Measurements from ENCODE around the gene DGKQ.

The DGKQ gene

GRCh38 chr4:970046-970745, 3.2 kb downstream of the DGKQ start:
- Histone ChIP-seq H2AFZ (ENCODE audit: low read depth, low read length) (no peak overlapping the region), H3K4me1 (ENCODE audit: low read length) (peaks cover 5% of the 10 kb centered on the region; the same call in 1 of the 2 replicates), H3K9ac (ENCODE audit: low read length) (no peak overlapping the region), H3K27me3 (ENCODE audit: low read depth, low read length) (no peaks in the 10 kb centered on the region), H3K27ac (ENCODE audit: low read length) (no peak overlapping the region), H3K4me2 (ENCODE audit: low read length) (no peak overlapping the region), H3K36me3 (replicated peaks; ENCODE audit: low read depth, low read length) (no peaks in the 10 kb centered on the region), H3K4me3 (ENCODE audit: low read length) (no peak overlapping the region), H4K20me1 (ENCODE audit: insufficient read depth, low read length) (no peaks in the 10 kb centered on the region), H3K9me3 (ENCODE audit: insufficient read depth, low read length) (no peaks in the 10 kb centered on the region), H3K79me2 (ENCODE audit: low read length) (no peaks in the 10 kb centered on the region)
- TF ChIP-seq, protein P1, sequence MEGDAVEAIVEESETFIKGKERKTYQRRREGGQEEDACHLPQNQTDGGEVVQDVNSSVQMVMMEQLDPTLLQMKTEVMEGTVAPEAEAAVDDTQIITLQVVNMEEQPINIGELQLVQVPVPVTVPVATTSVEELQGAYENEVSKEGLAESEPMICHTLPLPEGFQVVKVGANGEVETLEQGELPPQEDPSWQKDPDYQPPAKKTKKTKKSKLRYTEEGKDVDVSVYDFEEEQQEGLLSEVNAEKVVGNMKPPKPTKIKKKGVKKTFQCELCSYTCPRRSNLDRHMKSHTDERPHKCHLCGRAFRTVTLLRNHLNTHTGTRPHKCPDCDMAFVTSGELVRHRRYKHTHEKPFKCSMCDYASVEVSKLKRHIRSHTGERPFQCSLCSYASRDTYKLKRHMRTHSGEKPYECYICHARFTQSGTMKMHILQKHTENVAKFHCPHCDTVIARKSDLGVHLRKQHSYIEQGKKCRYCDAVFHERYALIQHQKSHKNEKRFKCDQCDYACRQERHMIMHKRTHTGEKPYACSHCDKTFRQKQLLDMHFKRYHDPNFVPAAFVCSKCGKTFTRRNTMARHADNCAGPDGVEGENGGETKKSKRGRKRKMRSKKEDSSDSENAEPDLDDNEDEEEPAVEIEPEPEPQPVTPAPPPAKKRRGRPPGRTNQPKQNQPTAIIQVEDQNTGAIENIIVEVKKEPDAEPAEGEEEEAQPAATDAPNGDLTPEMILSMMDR (IDR thresholded peaks at IDR 0.05; ENCODE audit: low read depth, low read length) = no peak
- no peak for TF ChIP-seq EZH2phosphoT487 (IDR thresholded peaks at IDR 0.05; ENCODE audit: low read depth)

DNA sequence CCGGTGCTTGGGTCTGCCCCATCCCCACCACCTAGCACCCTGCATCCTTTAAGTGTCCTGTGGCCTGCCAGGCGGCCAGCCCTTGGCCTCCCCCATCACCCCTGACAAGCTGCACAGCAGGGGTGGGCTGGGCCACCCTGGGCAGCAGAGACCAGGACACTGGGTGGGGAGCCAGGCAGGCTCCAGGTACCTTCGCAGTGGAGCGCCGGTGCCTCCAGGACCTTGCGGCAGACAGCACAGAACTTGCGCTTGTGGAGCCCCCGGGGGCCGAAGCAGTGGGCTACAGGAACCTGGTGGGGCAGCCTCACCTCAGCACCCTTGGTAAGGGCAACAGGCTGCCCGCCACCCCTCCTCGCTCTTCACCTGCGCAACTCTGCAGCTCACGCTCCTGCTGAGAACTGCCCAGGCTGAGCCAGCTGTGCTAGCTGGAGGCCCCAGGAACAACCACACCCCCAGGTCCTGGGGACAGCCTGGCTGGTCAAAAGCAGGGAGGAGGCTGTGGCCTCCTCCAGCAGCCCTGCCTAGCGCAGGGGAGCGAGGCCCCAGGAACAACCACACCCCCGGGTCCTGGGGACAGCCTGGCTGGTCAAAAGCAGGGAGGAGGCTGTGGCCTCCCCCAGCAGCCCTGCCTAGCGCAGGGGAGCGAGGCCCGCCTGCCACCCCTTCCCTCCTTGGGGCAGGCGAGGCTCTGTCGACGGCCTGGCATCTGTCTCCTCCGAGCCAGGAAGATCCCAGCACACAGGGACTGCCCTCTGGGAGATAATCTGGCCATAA, 4.6 kb downstream of the DGKQ start:
- peaks cover 5% of the 10 kb centered on the region; the same call in 1 of the 2 replicates for H3K4me1 ChIP-seq (ENCODE audit: low read length)
- no peaks in the 10 kb centered on the region for H4K20me1 ChIP-seq (ENCODE audit: insufficient read depth, low read length)
- H3K4me2 ChIP-seq (ENCODE audit: low read length) = no peak overlapping the region
- no peak overlapping the region for H3K27ac ChIP-seq (ENCODE audit: low read length)
- TF ChIP-seq EZH2phosphoT487 (IDR thresholded peaks at IDR 0.05; ENCODE audit: low read depth) = no peak
- TF ChIP-seq, protein P1 (IDR thresholded peaks at IDR 0.05; ENCODE audit: low read depth, low read length) = no peak
- H3K36me3 ChIP-seq (replicated peaks; ENCODE audit: low read depth, low read length) = no peaks in the 10 kb centered on the region
- H2AFZ ChIP-seq (ENCODE audit: low read depth, low read length) = no peak overlapping the region
- H3K4me3 ChIP-seq (ENCODE audit: low read length) = no peak overlapping the region
- H3K9ac ChIP-seq (ENCODE audit: low read length) = no peak overlapping the region
- no peaks in the 10 kb centered on the region for H3K27me3 ChIP-seq (ENCODE audit: low read depth, low read length)
- H3K79me2 ChIP-seq (ENCODE audit: low read length) = no peaks in the 10 kb centered on the region
- H3K9me3 ChIP-seq (ENCODE audit: insufficient read depth, low read length) = no peaks in the 10 kb centered on the region

DNA sequence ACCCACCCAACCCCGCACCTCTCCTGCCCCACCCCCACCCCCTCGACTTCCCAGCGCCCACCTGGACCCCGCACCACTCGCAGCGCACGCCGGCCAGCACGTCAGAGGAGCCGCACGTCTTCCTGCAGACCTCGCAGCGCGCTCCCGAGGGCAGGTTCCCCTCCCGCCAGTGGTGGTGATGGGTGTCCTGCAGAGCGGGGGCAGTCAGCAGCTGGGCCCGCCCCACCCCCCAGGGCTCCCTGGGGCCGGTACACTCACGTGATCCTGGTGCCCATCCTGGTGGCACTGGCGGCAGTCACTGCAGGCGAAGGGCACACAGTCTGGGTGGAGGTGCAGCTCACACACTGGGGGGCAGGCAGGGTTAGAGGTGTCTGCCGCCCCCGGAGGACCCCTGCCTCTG, 5.1 kb downstream of the DGKQ start:
- no peak overlapping the region for H3K4me3 ChIP-seq (ENCODE audit: low read length)
- H3K4me2 ChIP-seq (ENCODE audit: low read length) = no peak overlapping the region

More for the DNA sequence above, 5.1 kb downstream of the DGKQ start:
- no peaks in the 10 kb centered on the region for H4K20me1 ChIP-seq (ENCODE audit: insufficient read depth, low read length)
- no peak overlapping the region for H3K27ac ChIP-seq (ENCODE audit: low read length)
- no peaks in the 10 kb centered on the region for H3K36me3 ChIP-seq (replicated peaks; ENCODE audit: low read depth, low read length)
- no peak overlapping the region for H3K9ac ChIP-seq (ENCODE audit: low read length)
- no peaks in the 10 kb centered on the region for H3K9me3 ChIP-seq (ENCODE audit: insufficient read depth, low read length)
- no peak overlapping the region for H2AFZ ChIP-seq (ENCODE audit: low read depth, low read length)
- no peaks in the 10 kb centered on the region for H3K79me2 ChIP-seq (ENCODE audit: low read length)
- no peaks in the 10 kb centered on the region for H3K27me3 ChIP-seq (ENCODE audit: low read depth, low read length)
- H3K4me1 ChIP-seq (ENCODE audit: low read length) = peaks cover 5% of the 10 kb centered on the region; the same call in 1 of the 2 replicates
- no peak for TF ChIP-seq EZH2phosphoT487 (IDR thresholded peaks at IDR 0.05; ENCODE audit: low read depth)
- TF ChIP-seq, protein P1 (IDR thresholded peaks at IDR 0.05; ENCODE audit: low read depth, low read length) = no peak
